ENCODE results near the gene MRPL45.

The MRPL45 gene

DNA sequence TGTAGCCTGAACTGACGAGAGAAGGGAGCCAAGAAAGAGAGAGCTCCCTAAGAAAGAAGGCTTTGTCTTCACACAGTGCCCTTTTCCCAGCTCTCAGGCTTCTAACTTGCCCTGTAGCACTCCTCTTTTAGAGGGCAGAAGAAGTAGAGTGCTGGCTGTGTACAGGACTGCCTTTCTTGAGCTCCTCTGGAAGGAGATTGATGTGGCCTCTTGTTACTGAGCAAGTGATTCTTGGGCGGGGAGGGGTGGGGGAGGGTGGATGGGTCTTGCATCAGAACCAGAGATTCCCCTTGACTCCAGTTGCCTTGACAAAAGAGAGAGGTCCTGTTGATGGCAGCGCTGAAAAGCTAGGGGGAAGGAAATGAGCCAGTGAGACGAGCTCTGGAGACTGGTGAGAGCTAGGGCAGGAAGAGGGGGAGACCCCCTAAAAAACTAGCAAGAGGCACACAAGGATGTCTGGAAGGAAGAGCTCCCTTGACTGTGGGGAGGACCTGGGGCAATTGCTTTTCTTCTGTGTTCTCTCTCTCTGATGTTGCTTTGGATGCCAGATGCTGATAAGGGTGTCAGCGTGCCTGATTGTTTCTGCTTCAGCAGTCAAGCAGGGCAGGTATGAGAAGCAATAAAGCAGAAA lies 28.4 kb downstream of the MRPL45 start:
- DNase-seq (ENCODE audit: low spot score): no peak

DNA sequence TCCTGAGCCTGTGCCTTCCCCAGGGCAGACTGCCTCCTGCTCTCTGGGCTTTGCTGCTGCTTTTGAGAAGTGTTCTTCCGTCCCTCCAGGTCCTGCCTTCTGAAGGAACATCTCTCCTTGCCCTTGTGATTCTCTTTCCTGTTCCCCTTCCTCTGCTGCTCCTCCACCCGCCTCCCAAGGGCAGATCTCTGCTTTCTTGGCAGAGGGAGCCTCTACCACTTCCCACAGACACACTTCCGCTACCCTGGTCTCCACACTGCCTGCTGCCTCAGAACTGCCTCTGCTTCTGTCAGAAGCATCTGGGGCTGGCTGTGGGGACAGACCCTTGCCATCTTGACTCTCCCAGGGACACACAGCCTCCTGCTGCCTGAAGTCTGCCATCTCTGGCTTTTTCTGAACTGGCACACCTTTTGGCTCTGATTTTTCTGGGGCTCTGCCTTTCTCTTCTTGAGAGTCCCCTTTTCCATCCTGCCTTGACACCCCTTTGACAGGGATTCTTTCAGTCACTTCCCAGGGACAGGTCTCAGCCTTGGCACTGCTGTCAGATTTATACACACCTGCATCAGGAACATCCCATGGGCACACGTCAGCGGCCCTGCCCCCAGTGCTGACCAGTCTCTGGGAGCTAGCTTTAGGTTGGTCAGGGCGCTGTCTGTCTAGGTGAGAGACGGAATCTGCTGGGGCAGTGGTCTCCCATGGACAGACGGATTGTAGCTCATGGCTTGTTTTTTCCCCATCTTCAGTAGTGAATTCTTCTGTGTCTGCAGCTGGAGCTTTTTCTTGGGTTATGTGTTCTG lies 30.2 kb downstream of the MRPL45 start:
- DNase-seq (ENCODE audit: low spot score): no peak

DNA sequence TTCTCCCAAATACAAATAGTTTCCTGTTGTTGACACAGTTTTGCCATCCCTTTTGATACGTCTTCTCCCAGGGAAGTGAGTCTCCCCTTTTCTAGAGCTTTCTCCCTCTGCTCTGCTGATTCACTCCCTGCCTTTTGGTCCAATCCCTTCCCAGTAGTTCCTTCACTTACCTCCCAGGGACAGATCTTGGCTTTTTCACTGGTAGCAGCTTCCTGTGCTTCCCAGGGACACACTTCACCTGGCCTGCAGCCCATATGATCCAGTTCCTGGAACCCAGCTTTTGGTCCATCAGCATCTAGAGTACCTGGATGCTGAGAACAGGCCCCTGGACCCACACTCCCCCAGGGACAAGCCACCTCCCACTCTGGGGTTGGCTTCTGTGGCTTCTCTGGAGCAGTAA lies 31.0 kb downstream of the MRPL45 start:
- DNase-seq (ENCODE audit: low spot score): no peak

DNA sequence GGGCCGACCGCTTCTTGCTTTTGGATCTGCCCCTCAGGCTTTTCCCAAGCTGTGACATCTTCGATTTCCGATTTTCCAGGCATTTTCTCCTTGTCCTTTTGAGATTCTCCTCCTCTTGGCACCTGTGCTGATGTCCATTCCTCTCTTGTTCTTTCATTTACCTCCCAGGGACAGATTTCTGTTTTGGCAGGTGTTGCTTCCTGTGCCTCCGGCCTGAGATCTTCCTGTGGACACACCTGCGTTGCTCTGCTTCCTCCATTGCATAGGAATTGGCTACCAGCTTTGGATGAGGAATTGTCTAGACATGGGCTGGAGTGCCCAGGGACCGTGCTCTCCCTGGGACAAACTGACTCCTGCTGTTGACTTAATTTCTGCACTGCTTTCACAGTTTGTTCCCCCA lies 31.7 kb downstream of the MRPL45 start:
- DNase-seq (ENCODE audit: low spot score): no peak

DNA sequence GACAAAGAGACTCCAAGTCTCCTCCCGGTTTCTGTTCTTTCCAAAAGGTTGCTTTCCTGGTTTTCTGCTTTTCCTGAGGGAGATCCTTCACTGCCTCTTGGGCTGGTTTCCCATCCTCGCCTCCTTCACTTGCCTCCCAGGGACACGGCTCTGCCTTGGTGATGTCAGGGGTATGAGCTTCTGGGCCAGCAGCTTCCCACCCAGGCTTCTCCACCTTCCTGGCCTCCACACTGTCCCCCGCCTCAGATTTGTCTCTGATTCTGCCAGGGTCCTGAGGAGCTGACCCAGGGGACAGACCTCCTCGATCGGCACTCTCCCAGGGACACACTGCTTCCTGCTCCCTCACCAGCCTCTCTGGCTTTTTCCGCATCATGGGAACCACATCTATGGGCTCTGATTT lies 32.3 kb downstream of the MRPL45 start:
- no peak for DNase-seq (ENCODE audit: low spot score)

DNA sequence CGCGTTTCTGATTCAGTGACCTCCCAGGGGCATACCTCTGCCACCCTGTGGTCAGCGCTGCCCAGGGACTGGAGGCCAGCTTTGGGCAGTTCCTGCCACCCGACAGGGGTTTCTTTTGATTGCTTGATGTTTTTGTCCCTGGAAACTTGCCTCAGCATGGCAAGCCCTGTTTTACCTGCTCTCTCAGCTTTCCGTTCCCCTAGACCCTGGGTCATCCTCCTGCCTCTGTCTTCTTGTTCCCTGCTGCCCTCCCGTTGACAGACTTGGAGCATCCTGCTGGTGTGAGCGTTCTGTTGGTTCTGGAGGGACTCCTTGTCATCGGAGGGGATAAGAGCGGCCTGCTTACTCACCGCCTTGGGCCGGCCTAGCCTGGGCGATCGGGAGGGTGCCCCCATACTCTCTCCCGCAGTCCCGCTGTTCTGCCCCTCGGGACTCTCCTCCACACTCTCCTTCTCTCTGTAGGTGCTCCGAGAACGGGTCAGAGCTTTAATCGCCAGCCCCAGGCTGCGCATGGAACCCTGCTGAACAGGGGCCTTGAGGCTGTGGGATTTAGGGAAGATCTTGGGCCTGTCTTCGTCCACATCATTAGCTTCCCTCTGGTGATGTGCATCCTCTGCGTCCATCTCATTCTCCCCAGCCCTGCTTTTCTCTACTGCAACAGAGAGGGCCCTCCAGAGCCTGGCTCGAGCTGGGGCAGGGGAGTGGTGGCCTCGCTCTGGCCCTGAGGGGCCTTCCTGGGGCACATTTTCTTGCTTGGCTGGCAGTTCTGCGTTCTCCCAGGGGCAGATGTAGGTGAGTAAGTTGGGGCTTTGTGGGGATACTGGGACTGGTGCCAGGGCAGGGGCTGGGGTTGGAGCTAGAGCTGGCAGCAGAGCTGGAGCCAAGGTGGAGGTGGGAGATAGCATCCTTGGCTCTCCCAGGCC lies 33.1 kb downstream of the MRPL45 start:
- no peak for DNase-seq (ENCODE audit: low spot score)

DNA sequence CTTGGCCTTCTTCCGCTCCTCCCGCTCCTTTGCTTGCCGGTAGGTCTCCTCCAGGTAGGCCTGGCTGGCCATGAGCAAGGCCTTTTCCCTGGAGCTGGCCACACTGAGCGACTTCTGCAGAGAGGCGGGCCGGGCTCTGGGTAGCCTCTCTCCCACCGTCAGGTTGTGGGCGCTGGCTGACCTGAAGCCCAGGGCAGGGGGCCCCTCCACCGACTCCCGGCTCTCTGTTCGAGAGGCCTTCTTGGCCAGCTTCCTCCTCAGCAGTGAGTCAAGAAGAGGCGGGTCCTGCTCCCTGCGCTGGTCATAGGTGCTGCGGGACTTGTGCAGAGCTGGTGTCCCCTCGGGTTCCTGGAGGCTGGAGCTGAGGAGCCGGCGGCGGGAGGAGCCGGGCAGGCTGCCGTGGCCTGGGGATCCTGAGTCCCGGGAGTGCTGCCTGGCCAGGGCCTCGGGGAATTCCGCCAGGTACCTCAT lies 34.0 kb downstream of the MRPL45 start:
- DNase-seq (ENCODE audit: low spot score): no peak

DNA sequence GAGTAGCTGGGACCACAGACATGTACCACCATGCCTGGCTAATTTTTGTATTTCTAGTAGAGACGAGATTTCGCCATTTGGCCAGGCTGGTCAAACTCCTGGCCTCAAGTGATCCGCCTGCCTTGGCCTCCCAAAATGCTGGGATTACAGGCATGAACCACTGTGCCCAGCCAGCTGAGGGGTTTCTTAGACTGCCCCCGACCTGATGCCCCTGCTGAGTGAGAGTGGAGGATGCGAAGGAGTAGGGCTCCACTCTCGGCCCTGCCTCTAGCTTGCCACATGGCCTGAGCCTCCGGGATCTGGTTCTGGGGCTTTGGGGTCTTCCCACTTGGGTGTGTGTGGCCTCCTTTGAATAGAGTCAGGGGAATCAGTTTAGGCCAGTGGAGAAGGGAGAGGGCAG lies 35.8 kb downstream of the MRPL45 start:
- no peak for DNase-seq (ENCODE audit: low spot score)

DNA sequence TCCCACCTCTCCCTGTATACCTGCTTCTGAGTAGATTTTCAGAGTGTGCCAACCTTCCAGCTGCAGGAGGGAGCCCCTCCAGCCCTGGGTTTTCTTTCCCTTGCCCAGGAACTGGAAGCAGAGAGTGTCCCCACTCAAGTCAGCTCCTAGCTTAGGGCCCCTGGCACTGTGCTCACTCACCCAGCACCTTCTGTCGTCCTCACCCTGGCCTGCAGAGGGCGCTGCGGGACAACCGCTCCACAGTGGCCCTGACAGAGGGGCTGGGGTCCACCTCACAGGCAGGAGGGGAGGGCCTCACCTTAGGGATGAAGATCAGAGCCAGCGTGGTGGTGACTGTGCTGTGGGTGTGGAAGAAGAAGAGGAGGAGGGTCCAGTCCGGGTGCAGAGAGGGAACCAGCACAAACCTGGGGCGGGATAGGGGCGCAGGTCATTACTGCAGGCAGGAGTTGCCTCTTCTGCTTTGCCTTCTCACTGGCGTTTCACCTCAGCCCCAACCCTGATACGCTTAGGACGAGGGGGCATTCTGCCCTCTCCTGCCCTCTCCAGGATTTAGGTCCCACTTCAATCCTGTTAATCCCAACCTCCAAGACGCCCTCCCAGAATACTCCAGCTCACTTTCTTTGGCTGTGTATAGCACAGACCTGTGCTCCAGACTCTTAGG lies 36.8 kb downstream of the MRPL45 start:
- peak; percentile 57 for DNase-seq (ENCODE audit: low spot score)

DNA sequence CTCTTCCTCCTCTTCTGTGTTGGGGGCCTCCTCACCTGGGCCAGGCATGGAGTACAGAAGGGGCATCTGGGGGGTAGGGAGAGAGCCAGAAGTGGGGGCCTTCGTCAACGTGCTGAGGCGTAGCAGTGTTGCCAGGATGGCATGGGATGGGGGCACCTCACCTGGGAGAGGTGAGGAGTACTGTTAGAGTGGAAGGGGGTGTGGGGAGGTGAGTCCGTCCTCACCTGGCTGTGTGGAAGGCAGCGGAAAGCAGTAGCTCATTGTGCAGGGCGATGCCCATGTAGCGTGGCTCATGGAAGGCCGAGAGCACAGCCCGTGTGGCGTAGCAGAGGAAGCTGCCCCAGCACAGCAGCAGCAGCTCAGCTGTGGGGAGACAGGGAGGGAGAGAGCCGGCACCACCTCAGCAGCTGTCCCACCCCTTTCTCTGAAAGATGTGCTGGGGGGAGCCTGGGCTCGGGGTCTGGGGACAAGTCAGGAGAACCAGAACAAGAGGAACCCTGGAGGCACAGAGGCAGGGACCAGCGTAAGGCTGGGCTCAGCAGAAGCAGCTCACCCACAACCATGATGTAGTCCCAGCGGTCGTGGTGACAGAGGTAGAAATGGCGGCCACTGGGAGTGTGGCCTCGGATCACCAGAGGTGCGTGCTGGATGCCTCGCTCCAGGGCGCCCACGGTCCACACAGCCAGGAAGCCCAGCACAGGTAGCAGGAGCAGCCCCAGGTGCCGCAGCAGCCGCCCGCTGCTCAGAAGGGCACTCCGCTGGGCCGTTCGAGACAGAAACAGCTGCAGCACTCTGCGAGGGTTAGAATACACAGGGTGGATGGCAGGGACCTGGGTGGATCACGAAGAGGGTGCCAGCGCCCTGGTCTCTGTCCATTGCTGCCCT lies 37.8 kb downstream of the MRPL45 start:
- DNase-seq (ENCODE audit: low spot score): no peak

DNA sequence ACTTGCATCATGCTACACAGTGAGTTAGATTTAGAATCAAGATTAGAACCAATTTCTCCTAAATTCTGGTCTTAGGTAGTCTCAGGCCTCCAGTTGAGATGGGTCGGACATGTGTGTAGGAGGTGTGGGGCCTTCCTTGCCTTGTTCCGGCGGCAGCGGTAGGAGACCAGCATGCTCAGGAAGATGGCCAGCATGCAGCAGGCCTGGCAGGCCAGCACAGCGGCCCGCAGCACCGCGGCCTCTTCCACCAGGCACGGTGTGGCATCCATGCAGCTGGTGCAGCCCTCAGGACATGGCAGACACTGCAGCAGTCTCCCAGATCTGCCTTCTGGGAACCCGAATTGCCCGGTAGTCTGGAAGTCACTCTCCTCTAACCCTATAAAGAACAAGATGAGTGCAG lies 39.9 kb downstream of the MRPL45 start:
- DNase-seq (ENCODE audit: low spot score): no peak

DNA sequence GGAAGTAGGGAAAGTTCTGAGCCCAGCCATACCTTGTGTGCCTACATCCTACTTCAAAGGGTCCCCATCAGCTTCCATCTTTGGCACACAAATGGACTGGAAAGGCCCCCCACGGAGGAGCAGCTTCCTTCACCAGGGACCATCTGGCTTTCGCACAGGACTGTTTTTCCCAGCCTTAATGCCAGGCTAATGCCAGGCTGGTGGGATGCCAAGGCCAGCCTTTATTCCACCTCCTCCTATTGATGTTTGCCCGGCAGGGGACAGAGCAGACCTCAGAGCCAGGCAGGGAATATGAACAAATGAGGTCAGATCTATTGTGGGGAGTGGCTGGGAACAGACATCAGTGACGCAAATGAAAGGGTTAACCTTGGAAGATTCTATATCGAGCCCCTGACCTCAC lies 41.1 kb downstream of the MRPL45 start:
- DNase-seq (ENCODE audit: low spot score): no peak

DNA sequence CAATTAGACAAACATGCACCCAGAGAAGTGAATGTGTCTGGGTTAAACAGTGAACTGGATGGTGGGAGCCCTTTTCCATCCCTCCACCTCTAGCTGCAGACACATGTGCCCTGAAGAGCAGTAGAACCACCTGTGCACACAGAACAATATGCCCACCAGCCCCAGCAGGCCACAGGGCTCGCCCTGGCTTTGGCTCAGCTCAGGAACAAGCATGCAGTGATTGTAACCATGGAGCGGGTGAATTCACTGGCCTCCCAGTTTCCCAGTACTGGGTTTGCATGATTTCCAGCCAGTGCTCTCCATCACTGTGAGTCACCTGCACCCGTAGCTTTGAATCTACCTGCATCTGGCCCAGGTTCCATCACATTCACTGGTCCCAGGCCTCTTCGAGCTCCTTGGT lies 41.6 kb downstream of the MRPL45 start:
- no peak for DNase-seq (ENCODE audit: low spot score)

DNA sequence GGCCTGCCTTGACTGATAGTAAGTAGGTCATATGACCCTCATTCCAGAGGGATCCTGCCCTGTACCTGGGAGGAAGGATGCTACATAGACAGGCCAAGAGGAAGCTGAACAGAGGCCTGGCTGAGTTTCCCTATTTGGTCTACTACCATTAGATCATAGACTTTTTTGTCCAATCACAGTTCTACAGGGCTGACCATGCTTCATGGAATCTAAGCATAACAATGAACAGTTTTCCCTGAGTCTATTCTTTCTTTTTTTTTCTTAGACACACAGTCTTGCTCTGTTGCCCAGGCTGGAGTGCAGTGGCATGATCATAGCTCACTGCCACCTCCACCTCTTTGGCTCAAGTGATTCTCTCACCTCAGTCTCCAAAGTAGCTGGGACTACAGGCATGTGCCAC lies 42.9 kb downstream of the MRPL45 start:
- DNase-seq (ENCODE audit: low spot score): no peak

DNA sequence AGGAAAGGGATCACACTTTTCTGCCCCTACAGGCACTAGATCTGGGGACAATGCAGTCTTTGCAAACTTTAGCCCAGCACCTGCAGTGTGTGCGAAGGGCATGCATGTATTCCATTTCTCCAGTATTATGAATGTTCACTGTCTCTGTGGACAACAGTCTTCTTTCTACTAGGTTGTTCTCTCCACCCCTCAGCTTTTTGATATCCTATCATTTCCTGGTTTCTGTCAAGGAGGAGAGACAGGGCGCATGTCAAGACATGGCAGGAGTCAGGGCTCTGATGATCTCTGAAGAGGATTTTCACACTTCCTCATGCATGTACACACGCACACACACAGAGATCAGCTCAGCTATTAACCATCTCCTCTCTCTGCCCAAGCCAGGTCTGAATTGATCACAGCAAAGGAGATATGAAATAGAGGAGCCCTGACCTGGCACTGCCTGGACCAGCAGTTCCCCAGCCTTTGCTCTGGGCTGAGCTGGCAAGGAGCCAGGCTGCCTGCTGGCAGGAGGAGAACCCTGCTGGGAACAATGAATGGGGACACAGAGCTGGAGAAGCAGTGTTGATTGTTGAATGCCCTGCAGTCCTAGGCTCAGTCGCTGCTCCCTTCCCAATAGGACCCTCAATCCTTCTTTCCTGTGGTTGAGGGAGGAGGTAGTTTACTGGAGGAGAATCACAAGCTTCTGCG lies 44.2 kb downstream of the MRPL45 start:
- DNase-seq (ENCODE audit: low spot score): peak; percentile 25

DNA sequence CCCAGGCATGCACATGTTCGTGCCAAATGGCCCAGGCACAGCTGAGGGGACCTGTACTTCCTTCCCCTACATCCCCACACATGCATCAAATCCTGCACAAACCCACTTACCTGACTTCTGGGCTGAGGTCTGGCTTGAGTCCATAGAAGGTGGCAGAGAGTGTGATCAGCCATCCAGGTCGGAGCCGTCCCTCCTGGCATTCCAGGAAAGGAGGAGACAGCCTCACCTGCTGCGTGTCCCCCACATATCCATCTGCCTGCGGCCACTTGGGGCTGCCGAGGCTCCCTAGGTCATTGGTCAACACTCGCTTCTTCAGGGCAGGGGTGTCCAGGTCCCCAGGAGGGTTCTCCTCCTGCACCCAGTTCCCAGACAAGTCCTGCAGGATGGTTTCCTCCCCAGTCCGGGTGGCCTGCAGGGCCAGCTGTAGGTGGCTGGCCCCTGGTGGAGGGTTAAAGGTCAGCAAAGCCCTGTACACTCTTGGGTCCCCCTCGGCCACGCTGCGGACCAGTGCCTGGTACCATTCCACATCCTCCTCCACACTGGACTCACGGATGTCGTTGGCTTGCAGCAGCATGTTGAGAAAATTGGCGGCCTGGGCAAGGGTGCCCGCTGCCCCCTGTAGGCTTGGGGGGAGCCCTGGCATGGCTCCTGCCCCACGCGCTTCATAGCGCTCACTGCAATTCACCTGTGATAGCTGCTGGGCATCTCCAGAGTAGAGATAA lies 46.1 kb downstream of the MRPL45 start:
- DNase-seq (ENCODE audit: low spot score): no peak

DNA sequence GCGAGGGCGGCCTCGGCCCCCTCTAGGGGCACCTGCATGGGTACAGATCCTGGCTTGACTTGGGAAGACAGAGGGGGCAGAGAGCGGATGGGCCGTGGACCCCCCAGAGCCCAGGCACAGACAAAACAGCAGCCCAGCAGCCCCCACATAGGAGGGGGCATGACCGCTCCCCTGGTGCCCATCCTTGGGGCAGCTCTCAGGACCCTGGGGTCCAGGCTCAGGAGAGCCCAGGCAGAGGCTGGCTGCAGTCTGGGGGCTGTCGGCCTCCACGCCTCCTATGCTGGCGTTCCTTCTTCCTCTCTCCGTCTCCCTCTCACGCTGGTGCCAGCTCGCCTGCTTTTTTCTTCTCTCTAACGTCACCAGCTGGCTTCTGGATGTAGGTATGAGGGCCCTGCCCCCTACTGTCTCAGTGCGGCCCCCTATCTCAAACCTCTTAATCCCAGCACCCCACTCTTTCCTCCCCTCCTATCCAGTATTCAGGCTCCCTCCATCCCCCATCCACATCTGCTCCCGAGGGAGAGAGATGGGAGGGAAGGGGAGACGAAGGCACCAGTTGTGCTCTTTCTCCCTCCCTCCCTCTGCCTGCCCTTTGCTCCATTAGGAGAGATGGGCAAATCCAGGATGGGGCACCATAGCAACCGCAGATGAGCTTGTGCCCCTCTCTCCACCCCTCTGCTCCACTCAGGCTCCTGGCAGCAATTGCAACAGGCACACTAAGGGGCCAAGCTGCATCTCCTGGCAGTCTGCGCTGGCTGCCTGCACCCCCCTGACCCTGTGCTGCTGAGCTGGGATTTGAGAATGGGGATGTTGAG lies 46.8 kb downstream of the MRPL45 start, which contains the start of gene GPR179:
Gene GPR179, minus strand, starts transcription at position 349 of the 812 bp plus-strand sequence. Its CDS starts 167 bp downstream, at position 182.
- no peak for DNase-seq (ENCODE audit: low spot score)

DNA sequence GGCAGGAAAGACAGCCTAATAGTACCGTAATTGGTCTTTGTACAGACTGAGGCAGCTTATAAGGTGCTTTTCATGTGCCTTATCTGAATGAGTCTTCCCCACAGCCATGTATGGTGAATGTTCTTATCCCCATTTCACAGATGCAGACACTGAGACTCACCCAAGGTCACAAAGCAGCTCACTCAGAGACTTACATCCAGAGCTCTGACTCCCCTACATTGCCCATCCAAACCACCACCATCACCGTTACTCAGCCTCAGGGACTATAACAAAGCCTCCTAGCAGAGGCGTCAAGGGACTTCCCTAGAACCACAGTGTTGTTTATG lies 47.4 kb downstream of the MRPL45 start:
- no peak for DNase-seq (ENCODE audit: low spot score)

DNA sequence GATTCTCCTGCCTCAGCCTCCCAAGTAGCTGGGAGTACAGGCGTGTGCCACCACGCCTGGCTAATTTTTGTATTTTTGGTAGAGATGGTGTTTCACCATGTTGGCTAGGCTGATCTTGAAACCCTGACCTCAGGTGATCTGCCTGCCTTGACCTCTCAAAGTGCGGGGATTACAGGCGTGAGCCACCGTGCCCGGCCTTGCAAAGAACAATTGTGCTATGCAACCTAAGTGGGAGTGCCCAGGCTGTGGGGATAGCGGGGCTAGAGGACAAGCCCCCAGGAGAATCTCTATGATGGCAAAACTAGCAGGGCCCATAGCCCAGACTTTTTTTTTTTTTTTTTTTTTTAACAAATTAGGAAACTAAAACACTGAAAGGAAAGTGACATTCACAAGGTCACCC lies 48.8 kb downstream of the MRPL45 start:
- DNase-seq (ENCODE audit: low spot score): no peak
